Measurements from ENCODE around the gene RASGRP4.
"Not testable (repeated sequence)": the region's sequence is repeated elsewhere in the genome, so short reads cannot be mapped to it uniquely, and the experiment has no call there.

RASGRP4 gene

GRCh38 chr19:38413416-38413815 lies 12.6 kb downstream of the RASGRP4 start:
- no peak for DNase-seq (ENCODE audit: low read depth)

DNA sequence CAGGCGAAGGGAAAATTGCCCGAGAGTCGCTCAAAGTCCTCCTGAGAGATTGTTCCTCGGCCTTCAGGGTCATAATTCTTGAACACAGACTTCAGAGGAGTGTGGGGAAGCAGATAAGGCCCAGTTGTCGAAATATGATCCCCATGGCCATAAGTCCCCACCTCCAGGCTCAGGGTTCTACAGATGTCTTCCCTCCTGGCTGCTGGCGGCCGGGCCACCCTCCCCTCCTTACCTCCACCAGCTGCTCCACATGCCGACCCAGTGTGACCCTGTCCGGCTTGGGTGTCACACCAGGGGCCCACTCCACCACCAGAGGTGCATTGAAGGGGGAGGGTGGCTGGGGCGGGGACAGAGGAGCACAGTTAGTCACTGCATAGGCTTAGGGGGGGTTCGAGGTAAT lies 13.1 kb downstream of the RASGRP4 start:
- no peak for DNase-seq (ENCODE audit: low read depth)

DNA sequence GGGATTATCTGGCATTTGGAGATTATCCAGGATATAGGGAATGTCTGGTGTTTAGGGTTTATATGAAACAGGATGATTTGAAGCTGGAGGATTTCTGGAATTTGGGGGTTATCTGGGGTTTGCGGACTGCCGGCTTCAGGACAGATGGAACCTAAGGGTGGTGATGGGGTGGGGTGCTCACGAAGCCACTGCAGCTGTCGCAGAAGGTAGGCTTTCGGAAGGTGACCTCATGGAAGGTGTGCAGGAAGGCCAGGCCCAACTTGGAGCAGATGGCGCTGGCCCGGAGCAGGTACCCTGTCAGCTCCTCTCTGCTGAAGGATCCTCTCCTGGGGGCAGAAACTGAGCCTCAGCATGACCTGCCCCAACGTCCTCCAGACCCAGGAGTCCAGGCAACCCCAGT lies 13.5 kb downstream of the RASGRP4 start:
- no peak for DNase-seq (ENCODE audit: low read depth)

GRCh38 chr19:38411898-38412297 lies 14.1 kb downstream of the RASGRP4 start:
- not testable (repeated sequence) for DNase-seq (ENCODE audit: low read depth)

GRCh38 chr19:38411041-38411712 lies 14.8 kb downstream of the RASGRP4 start:
- DNase-seq (ENCODE audit: low read depth), result no peak

GRCh38 chr19:38410407-38410806 lies 15.6 kb downstream of the RASGRP4 start:
- DNase-seq (ENCODE audit: low read depth), result not testable (repeated sequence)

DNA sequence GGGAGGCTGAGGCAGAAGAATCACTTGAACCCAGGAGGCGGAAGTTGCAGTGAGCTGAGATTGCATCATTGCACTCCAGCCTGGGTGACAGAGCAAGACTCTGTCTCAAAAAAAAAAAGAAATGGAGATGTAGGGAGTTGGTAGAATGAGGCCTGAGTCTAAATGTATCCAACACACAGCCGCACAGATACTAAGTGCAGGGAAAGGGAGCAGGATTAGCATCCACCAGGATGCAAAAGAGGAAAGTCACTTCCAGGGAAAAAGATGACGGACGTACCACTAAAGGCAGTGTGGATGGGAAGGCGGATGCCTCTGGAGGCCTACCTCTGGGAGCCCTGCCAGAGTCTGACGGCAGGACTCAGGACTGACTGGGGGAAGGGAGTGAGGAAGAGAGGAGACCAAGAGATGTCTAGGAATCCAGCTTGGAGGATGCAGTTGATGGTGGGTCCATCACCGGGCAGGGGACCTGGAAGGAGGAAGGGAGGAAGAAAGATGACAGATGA lies 16.3 kb downstream of the RASGRP4 start:
- peak; percentile 57 for DNase-seq (ENCODE audit: low read depth)

- no peak for DNase-seq (ENCODE audit: low read depth)
Observed at GRCh38 chr19:38405276-38405675, 20.7 kb downstream of the RASGRP4 start.

GRCh38 chr19:38404858-38405257 lies 21.2 kb downstream of the RASGRP4 start:
- no peak for DNase-seq (ENCODE audit: low read depth)

GRCh38 chr19:38402967-38403674 lies 22.9 kb downstream of the RASGRP4 start, which contains the start of gene FAM98C:
FAM98C (plus strand) TSS chr19:38403093; CDS start chr19:38403154, 61 bp downstream.
- peak; percentile 92 for DNase-seq (ENCODE audit: low read depth)

DNA sequence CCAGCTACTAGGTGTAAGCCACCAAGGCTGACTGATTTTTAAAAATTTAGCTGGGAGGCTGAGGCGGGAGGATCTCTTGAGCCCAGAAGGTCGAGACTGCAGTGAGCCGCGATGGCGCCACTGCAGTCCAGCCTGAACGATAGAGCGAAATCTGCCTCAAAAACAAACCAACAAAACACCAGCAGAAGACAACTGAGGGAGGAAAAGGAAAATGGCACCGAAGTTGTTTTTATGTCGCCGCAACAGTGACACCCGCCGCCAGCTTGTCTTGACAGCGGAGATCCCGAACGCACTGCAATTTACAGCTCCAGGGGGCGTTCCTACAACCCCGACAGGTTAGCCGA lies 23.4 kb downstream of the RASGRP4 start:
- DNase-seq (ENCODE audit: low read depth), result no peak

DNA sequence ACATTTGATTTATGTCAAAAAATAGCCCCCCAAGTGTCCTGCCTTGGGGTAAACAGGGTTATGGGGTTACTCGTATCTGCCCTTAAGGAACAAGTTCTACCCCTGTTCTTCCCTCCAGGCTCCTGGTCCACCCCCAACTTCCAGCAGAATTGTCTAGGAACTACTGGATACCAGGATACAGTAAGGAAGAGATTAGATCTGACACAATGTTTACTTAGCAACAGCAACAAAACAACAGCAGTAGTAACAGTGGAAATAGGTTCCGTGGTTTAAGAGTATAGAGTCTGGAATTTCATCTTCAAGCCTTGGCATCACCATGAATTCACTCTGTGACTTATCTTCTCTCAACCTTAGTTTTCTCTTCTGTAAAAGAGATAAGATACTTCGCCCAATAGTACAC lies 24.9 kb downstream of the RASGRP4 start:
- no peak for DNase-seq (ENCODE audit: low read depth)

DNA sequence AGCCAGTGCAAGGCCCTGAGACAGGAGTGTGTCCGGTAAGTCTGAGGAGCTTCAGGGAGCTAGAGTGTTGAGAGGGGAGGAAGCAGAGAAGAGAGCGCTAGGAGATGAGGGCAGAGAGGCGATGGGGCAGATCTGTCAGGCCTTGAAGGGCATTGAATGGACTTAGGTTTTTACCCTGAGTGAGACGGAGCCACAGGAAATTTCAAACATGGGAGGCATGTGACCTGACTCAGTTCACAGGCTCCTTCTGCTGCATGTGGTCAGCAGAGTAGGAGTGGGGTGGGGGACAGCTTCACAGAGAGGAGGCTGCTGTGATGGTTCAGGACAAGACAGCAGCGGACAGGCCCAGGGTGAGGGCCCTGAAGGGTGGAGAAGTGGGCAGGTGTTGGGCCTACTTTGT lies 25.7 kb downstream of the RASGRP4 start:
- DNase-seq (ENCODE audit: low read depth), result no peak

GRCh38 chr19:38399537-38399936 lies 26.5 kb downstream of the RASGRP4 start:
- DNase-seq (ENCODE audit: low read depth), result no peak

DNA sequence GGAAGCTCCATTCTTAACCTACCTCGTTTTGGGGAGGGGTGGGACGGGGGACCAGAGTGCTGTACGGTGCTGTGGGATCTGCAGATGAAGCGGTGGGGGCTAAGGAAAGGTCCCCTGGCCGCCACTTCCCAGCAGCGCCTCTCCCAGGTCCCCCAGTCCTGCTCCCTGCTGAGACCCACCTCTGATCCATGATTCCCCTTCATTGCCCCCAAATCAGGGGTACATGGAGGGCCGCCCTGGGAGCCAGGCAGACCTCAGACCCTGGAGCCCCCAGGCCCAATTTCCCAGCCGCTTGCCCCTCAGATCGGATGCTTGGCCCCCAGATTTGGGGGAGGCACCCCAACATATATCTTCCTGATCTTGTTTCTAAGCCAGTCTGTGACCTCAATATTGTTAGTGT lies 26.9 kb downstream of the RASGRP4 start:
- no peak for DNase-seq (ENCODE audit: low read depth)

DNA sequence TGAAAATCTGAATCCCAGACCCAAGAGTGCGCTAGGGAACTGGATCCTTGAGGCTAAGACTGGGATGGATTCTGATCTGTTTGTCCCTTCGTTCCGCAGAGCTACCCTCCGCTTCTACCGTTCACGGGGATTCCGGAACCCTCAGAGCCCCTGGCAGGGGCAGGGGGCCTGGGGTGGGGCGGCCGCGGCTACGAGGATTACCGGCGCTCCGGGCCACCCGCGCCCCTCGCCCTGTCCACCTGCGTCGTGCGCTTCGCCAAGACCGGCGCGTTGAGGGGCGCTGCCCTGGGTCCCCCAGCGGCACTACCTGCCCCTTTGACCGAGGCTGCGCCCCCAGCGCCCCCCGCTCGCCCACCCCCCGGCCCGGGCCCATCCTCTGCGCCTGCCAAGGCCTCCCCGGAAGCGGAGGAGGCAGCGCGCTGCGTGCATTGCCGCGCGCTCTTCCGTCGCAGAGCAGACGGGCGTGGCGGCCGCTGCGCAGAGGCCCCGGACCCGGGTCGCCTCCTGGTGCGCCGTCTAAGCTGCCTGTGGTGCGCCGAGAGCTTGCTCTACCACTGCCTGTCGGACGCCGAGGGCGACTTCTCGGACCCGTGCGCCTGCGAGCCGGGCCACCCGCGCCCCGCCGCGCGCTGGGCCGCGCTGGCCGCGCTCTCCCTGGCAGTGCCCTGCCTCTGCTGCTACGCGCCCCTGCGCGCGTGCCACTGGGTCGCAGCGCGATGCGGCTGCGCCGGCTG lies 30.5 kb downstream of the RASGRP4 start:
- no peak for DNase-seq (ENCODE audit: low read depth)

DNA sequence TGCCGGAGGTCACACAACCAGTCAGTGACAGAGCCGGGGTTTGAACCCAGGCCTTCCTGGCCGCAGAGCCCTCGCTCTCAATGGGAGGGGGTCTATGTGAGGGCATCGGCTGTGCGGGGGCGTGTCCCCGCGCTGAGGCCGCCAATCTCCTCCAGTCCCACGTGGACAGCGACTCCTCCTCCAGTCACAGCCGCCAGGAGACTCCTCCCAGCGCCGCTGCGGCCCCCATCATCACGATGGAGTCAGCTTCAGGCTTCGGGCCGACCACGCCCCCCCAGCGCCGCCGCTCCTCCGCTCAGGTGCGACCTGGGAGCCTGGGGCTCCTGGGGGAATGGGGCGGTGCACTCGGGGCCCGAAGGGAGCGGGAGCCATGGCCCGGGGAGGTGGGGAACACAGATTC lies 31.5 kb downstream of the RASGRP4 start:
- DNase-seq (ENCODE audit: low read depth), result no peak

DNA sequence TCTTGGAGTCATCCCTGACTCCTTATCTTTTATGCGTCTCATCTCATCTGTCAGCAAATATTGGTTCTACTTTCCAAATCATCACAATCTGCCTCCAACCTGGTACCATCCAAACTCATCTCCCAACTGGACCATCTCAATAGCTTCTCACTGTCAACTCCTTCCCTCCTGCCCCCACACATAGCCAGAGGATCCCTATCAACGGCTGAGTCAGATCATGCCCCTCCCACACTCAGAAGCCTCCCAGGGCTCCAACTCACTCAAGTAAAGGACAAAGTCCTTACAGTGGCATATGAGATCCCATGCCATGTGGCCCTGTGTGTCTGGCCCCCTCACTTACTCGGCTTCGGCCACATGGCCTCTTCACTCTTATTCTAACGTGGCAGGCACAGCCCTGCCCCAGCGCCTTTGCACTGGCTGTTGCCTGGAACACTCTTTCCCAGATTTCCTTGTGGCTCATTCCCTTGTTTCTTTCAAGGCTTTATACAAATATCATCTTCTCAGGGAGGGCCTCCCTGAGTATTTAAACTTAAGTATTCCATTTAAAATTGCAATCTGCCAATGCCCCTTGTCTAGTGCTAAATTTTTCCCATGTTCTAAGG lies 33.2 kb downstream of the RASGRP4 start:
- no peak for DNase-seq (ENCODE audit: low read depth)

DNA sequence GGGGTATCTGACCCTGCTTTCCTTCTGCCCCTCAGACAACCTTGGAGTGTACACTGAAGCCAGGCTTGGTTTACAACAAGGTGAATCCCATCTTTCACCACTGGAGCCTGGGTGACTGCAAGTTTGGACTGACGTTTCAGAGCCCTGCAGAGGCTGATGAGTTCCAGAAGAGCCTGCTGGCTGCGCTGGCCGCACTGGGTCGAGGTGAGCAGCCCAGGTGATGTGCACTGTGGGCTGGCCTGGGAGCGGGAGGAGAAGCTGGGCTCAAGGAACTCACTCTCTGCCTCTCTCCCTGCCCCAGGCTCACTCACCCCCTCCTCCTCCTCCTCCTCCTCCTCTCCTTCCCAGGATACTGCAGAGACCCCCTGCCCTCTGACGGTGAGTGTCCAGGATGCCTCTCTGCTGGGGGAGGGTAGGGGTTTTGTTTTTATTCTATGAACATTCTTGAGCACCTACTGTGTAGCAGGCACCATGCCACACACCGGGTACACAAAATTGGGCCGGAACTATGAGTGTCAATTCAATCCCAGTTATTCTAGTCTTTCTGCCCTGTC lies 34.0 kb downstream of the RASGRP4 start:
- no peak for DNase-seq (ENCODE audit: low read depth)

DNA sequence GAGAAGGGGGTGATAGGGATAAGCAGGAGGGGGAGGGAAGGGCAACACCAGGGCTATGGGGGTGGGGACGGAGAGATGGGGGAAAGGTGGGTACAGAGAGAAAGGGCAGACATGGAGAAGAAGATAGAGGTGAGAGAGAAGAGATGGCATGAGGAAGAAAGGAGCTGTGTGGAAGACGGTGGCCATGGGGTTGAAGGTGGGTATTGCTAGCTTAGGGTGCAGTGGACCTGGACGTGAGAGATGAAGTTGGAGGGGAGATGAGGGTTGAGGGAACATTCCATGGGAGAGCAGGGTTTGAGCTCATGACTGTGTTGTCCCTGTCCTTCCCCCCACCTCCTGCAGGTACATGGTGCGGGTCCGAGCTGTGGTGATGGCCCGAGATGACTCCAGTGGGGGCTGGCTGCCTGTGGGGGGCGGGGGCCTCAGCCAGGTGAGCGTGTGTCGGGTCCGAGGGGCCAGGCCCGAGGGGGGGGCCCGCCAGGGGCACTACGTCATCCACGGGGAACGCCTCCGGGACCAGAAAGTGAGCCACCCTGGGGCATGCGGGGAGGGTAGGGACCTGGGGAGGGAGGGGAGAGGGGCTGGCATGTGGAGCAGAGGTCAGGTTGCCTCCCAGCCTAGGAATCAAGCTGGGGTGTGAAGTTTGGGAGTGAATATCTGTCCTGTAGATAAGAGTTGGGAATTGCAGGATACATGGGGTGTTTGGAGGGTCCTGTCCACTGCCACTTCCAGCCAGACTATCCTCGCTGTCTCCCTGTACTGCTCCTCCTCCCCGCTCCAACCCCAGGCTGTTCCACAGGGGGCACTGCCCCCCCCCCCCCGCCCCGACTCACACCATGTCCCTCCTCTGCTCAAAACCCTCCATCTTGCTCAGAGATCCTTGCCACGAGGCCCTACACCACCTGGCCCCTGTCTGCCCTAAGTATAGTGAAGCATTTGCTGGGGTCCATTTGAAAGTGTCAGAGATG lies 35.8 kb downstream of the RASGRP4 start:
- DNase-seq (ENCODE audit: low read depth), result no peak
